Measurements from ENCODE around the gene ATP2B2. TPM values are rescaled to one million over a fixed set of nuclear protein-coding genes. Genes with fewer than 3 reads are reported as not detected.
"Not testable (repeated sequence)": the region's sequence is repeated elsewhere in the genome, so short reads cannot be mapped to it uniquely, and the experiment has no call there.

Gene ATP2B2
- total RNA-seq, 3 donors from 2014 or later = 0.09 to 0.70 (median 0.12) TPM

DNA sequence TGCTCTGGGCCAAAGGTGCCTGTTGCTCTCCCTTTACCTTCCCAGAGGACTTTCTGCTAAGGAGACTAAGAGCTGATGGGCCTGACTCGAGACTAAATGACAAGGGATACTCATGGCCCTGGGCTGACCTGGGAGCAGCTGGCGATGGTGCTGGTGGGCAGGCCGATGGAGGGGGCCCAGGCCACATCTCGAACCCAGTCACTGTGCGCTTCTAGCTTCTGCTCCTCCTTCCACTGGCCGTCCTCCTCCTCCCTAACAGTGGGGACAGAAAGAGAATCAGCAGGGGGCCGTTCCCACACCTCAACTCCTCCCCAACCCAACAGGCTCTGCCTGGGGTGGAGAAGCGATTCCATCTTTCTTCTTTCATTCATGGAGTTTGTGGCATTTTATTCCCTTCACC lies 200.5 kb downstream of the ATP2B2 start:
- H3K4me1 ChIP-seq (ENCODE audit: low read depth) = no peaks in the 10 kb centered on the region
- ATAC-seq = no peak
- peaks cover 22% of the 10 kb centered on the region for H3K36me3 ChIP-seq (ENCODE audit: low read depth)

DNA sequence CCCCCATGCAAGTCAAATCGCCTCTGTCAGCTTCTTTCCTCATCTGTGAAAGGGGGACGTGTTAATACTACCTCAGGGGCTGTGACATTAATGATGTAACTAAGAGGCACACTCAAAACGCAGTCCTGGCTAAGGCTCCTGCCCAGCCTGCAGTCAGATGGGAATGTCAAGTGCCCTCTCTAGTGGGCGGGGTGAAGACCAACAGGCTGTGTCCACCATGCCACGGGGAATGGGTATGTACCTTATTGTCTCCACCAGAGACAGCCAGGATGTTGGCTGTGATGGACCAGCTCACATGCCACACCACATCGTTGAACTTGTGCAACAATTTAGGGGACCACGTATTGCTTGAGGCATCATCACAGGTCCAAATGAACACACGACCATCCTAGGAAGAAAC lies 201.6 kb downstream of the ATP2B2 start:
- ATAC-seq (no peak), DNase-seq (no peak)
- Histone ChIP-seq H3K9me3 (no peaks in the 10 kb centered on the region), H3K36me3 (ENCODE audit: low read depth) (peaks cover 22% of the 10 kb centered on the region), H3K4me3 (no peak overlapping the region), H3K4me1 (ENCODE audit: low read depth) (no peaks in the 10 kb centered on the region)
- TF ChIP-seq CTCF (IDR thresholded peaks at IDR 0.05) = no peak
- intact Hi-C loops (cut with DNase I, micrococcal nuclease) = no loop called here

More for the DNA sequence above, 200.5 kb downstream of the ATP2B2 start:
- TF ChIP-seq CTCF (IDR thresholded peaks at IDR 0.05) = no peak
- intact Hi-C loops (cut with DNase I, micrococcal nuclease) = no loop called here
- Histone ChIP-seq H3K9me3 (no peaks in the 10 kb centered on the region), H3K4me3 (no peak overlapping the region)
- no peak for DNase-seq

GRCh38 chr3:10303105-10303504 lies 202.3 kb downstream of the ATP2B2 start:
- Histone ChIP-seq H3K4me1 (ENCODE audit: low read depth) (no peaks in the 10 kb centered on the region), H3K36me3 (ENCODE audit: low read depth) (peaks cover 22% of the 10 kb centered on the region), H3K4me3 (no peak overlapping the region), H3K9me3 (no peaks in the 10 kb centered on the region)
- TF ChIP-seq CTCF (IDR thresholded peaks at IDR 0.05) = no peak
- DNase-seq = no peak
- no peak for ATAC-seq
- intact Hi-C loops (cut with DNase I, micrococcal nuclease) = no loop called here

DNA sequence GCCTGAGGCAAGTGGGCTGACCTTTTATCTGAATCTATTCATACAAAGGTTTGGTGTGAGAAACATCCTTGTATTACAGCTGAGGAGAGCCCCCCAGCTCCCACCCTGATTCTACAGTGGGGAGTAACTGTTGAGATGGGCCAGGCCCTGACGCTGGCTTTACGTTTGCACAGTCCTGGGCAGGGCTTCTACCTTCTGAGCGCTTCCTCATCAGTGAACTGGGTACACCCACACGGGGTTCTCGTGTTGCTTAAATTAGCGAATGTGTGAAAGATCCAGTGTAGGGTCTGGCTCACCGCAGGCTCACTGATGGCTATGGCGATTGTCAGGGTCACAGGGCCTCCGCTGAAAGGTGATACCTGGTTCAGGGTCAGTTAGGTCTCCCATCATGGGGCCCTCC lies 205.3 kb downstream of the ATP2B2 start:
- no peaks in the 10 kb centered on the region for H3K4me1 ChIP-seq (ENCODE audit: low read depth)
- H3K36me3 ChIP-seq (ENCODE audit: low read depth) = peaks cover 19% of the 10 kb centered on the region
- TF ChIP-seq CTCF (IDR thresholded peaks at IDR 0.05) = no peak
- no peak for ATAC-seq
- intact Hi-C loops (cut with DNase I, micrococcal nuclease) = no loop called here
- no peak for DNase-seq
- no peaks in the 10 kb centered on the region for H3K9me3 ChIP-seq
- no peak overlapping the region for H3K4me3 ChIP-seq

DNA sequence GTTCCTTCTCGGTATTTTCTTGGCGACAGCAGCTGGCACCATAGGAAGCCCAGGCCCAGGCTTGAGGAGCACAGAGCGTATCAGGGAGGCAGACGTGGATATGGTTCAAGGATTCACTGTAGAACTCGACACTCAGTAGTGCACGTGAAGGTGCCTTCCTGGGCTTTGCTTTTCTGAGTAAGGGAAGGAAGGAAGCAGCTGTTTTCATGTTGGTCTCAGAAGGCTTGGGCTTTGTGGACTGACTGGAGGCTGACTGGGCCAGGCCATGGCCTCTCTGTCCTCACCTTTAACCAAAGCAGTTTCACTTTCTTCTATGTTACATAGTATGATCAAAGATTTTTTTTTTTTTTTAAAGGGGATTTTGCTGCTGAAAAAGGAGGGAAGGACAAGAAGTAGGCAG lies 205.7 kb downstream of the ATP2B2 start:
- Histone ChIP-seq H3K36me3 (ENCODE audit: low read depth) (peaks cover 19% of the 10 kb centered on the region), H3K4me1 (ENCODE audit: low read depth) (no peaks in the 10 kb centered on the region), H3K4me3 (no peak overlapping the region), H3K9me3 (no peaks in the 10 kb centered on the region)
- intact Hi-C loops (cut with DNase I, micrococcal nuclease) = no loop called here
- DNase-seq (no peak), ATAC-seq (no peak)
- no peak for TF ChIP-seq CTCF (IDR thresholded peaks at IDR 0.05)

GRCh38 chr3:10299175-10299574 lies 206.2 kb downstream of the ATP2B2 start:
- Histone ChIP-seq H3K4me3 (no peak overlapping the region), H3K4me1 (ENCODE audit: low read depth) (no peaks in the 10 kb centered on the region), H3K36me3 (ENCODE audit: low read depth) (peaks cover 19% of the 10 kb centered on the region), H3K9me3 (no peaks in the 10 kb centered on the region)
- ATAC-seq (no peak), DNase-seq (no peak)
- intact Hi-C loops (cut with DNase I, micrococcal nuclease) = no loop called here
- no peak for TF ChIP-seq CTCF (IDR thresholded peaks at IDR 0.05)

DNA sequence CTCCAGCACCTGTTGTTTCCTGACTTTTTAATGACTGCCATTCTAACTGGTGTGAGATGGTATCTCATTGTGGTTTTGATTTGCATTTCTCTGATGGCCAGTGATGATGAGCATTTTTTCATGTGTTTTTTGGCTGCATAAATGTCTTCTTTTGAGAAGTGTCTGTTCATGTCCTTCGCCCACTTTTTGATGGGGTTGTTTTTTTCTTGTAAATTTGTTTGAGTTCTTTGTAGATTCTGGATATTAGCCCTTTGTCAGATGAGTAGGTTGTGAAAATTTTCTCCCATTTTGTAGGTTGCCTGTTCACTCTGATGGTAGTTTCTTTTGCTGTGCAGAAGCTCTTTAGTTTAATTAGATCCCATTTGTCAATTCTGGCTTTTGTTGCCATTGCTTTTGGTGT lies 207.3 kb downstream of the ATP2B2 start:
- peaks cover 17% of the 10 kb centered on the region for H3K36me3 ChIP-seq (ENCODE audit: low read depth)
- intact Hi-C loops (cut with DNase I, micrococcal nuclease); H3K4me1 ChIP-seq (ENCODE audit: low read depth); ATAC-seq; H3K4me3 ChIP-seq; DNase-seq; H3K9me3 ChIP-seq: not testable (repeated sequence)
